Osteoblast (primary cell): ENCODE measurements around the gene CFAP58. TPM values are rescaled to one million over a fixed set of nuclear protein-coding genes. Genes with fewer than 3 reads are reported as not detected.

Experiments
- DNase-seq: peaks from one replicate; pipeline ENCODE4 v3.0.0; 2011; ENCODE audit warnings: low spot score, mixed read lengths; ENCODE audit not compliant: insufficient read length; ENCODE audit errors: missing footprints
- H2AFZ ChIP-seq: 2 replicates; pipeline ENCODE4 v1.6.0; 2011; ENCODE audit warnings: mild to moderate bottlenecking, low read length
- H3K27ac ChIP-seq: 2 replicates; pipeline ENCODE4 v1.5.1; 2011; ENCODE audit warnings: mild to moderate bottlenecking, low read depth, low read length, moderate library complexity
- H3K27me3 ChIP-seq: 2 replicates; pipeline ENCODE4 v1.6.0; 2012; ENCODE audit warnings: mild to moderate bottlenecking, control low read depth, inconsistent platforms, low read length, moderate library complexity; ENCODE audit not compliant: insufficient read depth
- H3K36me3 ChIP-seq: 2 replicates; pipeline ENCODE4 v1.5.1; 2011; ENCODE audit warnings: mild to moderate bottlenecking, low read length, control low read depth, moderate library complexity; ENCODE audit not compliant: insufficient read depth
- H3K4me1 ChIP-seq: 2 replicates; pipeline ENCODE4 v1.5.1; 2011; ENCODE audit warnings: mild to moderate bottlenecking, low read length, control low read depth, moderate library complexity; ENCODE audit not compliant: insufficient read depth
- H3K4me2 ChIP-seq: 2 replicates; pipeline ENCODE4 v1.6.0; 2011; ENCODE audit warnings: mild to moderate bottlenecking, low read length; ENCODE audit not compliant: insufficient read depth
- H3K4me3 ChIP-seq: fragments of 200-600 bp; sonication (generic); 3 replicates; pipeline ENCODE4 v1.5.1; 2012; ENCODE audit warnings: mild to moderate bottlenecking, low read length, inconsistent platforms; ENCODE audit not compliant: insufficient read depth
- H3K79me2 ChIP-seq: 2 replicates; pipeline ENCODE4 v1.6.0; 2012; ENCODE audit warnings: mild to moderate bottlenecking, low read length, control low read depth, inconsistent platforms; ENCODE audit not compliant: insufficient read depth
- H3K9me3 ChIP-seq: 2 replicates; pipeline ENCODE4 v1.5.1; 2011; ENCODE audit warnings: low read depth, low read length, control low read depth
- H4K20me1 ChIP-seq: 2 replicates; pipeline ENCODE4 v1.6.0; 2012; ENCODE audit warnings: mild to moderate bottlenecking, low read length, control low read depth; ENCODE audit not compliant: insufficient read depth
- CTCF ChIP-seq: IDR thresholded peaks from 2 replicates; pipeline ENCODE4 v1.5.1; 2011; ENCODE audit warnings: mild to moderate bottlenecking, low read depth, low read length, moderate library complexity; ENCODE audit errors: extremely low read depth
- total RNA-seq: library from RNA; depleted of rRNA; stranded (reverse); fragments of >200 nt; gene quantifications from 2 replicates; pipeline ENCODE4 v1.2.3, GENCODE V29; 2012

The CFAP58 gene
- total RNA-seq, 1 donor, result 0.36 TPM

- H2AFZ ChIP-seq, result no peak overlapping the region
- no peak for TF ChIP-seq CTCF
- H4K20me1 ChIP-seq, result peaks cover 6% of the 10 kb centered on the region
- no peaks in the 10 kb centered on the region for H3K27me3 ChIP-seq
- no peaks in the 10 kb centered on the region for H3K9me3 ChIP-seq
- H3K79me2 ChIP-seq, result peaks cover 65% of the 10 kb centered on the region
- peak overlapping the region; percentile 91 for H3K27ac ChIP-seq
- peaks cover 39% of the 10 kb centered on the region for H3K4me1 ChIP-seq
- H3K4me3 ChIP-seq, result no peak overlapping the region
- no peak for DNase-seq
- no peak overlapping the region for H3K4me2 ChIP-seq
- H3K36me3 ChIP-seq, result peaks cover 60% of the 10 kb centered on the region
Observed at GRCh38 chr10:104311184-104311720, 42.4 kb upstream of the CFAP58 start.

- Histone ChIP-seq H2AFZ (no peak overlapping the region), H3K4me1 (peaks cover 44% of the 10 kb centered on the region), H3K79me2 (peaks cover 97% of the 10 kb centered on the region), H3K4me3 (no peak overlapping the region), H3K4me2 (no peak overlapping the region), H4K20me1 (peaks cover 38% of the 10 kb centered on the region), H3K36me3 (peaks cover 83% of the 10 kb centered on the region), H3K27ac (no peak overlapping the region), H3K9me3 (no peaks in the 10 kb centered on the region), H3K27me3 (no peaks in the 10 kb centered on the region)
- TF ChIP-seq CTCF, result no peak
- no peak for DNase-seq
Observed at GRCh38 chr10:104314591-104315485, 38.8 kb upstream of the CFAP58 start.

GRCh38 chr10:104315486-104315921, 38.1 kb upstream of the CFAP58 start:
- Histone ChIP-seq H4K20me1 (peaks cover 38% of the 10 kb centered on the region), H2AFZ (no peak overlapping the region), H3K36me3 (peaks cover 78% of the 10 kb centered on the region), H3K4me1 (peaks cover 46% of the 10 kb centered on the region), H3K9me3 (no peaks in the 10 kb centered on the region), H3K79me2 (peaks cover 99% of the 10 kb centered on the region), H3K4me3 (no peak overlapping the region), H3K4me2 (no peak overlapping the region), H3K27ac (no peak overlapping the region), H3K27me3 (no peaks in the 10 kb centered on the region)
- DNase-seq, result no peak
- TF ChIP-seq CTCF, result no peak
